Activated B cell treated with CpG ODN at 0.5 μM for 24 hours (primary cell): ENCODE measurements around the gene RP2. TPM values are rescaled to one million over a fixed set of nuclear protein-coding genes. Genes with fewer than 3 reads are reported as not detected.
A peak's percentile ranks its signal among the peaks of the same experiment; 100 is the strongest.

Experiments
- ATAC-seq: fragments of 200-7000 bp; cut with Tn5 transposase; one replicate; pipeline ENCODE4 v1.10.0; 2021; ENCODE audit warnings: low read depth, mild to moderate bottlenecking, moderate library complexity
- CTCF ChIA-PET: fragments of 350-600 bp; sonication (Branson Sonifier 250); formaldehyde crosslinking; loops from one replicate; lab custom pipeline; 2021; ENCODE audit warnings: antibody characterized with exemption; lab: Charles Lee
- POLR2A ChIA-PET: fragments of 350-600 bp; sonication (Branson Sonifier 250); formaldehyde crosslinking; loops from one replicate; lab custom pipeline; 2021; ENCODE audit warnings: antibody characterized with exemption; lab: Charles Lee
- DNase-seq: peaks from one replicate; pipeline ENCODE4 v3.0.0; 2022
- H3K27ac Mint-ChIP-seq: one replicate; pipeline ENCODE4 v1.8.0; 2020; ENCODE audit warnings: mixed read lengths
- H3K27me3 Mint-ChIP-seq: one replicate; pipeline ENCODE4 v1.8.0; 2021; ENCODE audit warnings: mixed read lengths
- H3K36me3 Mint-ChIP-seq: one replicate; pipeline ENCODE4 v1.8.0; 2021; ENCODE audit warnings: low read depth, mixed read lengths
- H3K4me1 Mint-ChIP-seq: one replicate; pipeline ENCODE4 v1.8.0; 2021; ENCODE audit warnings: mixed read lengths
- H3K4me3 Mint-ChIP-seq: one replicate; pipeline ENCODE4 v1.8.0; 2020; ENCODE audit warnings: mild to moderate bottlenecking, mixed read lengths
- H3K9me3 Mint-ChIP-seq: one replicate; pipeline ENCODE4 v1.8.0; 2020; ENCODE audit warnings: mixed read lengths
- CTCF ChIP-seq: fragments of 200-600 bp; IDR thresholded peaks from one replicate; pipeline ENCODE4 v1.8.0; 2022; ENCODE audit warnings: antibody characterized with exemption, mild to moderate bottlenecking
- intact Hi-C: fragments of 100-400 bp; cut with micrococcal nuclease; formaldehyde crosslinking; loops from one replicate; pipeline ENCODE4 v1.15.1; 2024
- total RNA-seq: library from RNA; stranded (reverse); gene quantifications from 2 replicates; pipeline ENCODE4 v1.2.3, GENCODE V29; 2022

Gene RP2
- total RNA-seq, 1 donor from 2014 or later: 11.3 TPM

GRCh38 chrX:46793386-46794143 is 43.3 kb upstream of the RP2 start:
- Mint-ChIP-seq H3K9me3 (no peaks in the 10 kb centered on the region), H3K27me3 (no peaks in the 10 kb centered on the region), H3K4me3 (peak overlapping the region; percentile 11), H3K36me3 (no peaks in the 10 kb centered on the region), H3K27ac (peak overlapping the region; percentile 72), H3K4me1 (peaks cover 20% of the 10 kb centered on the region)
- DNase-seq: no peak
- ATAC-seq: no peak
- POLR2A ChIA-PET: no interaction called here
- CTCF ChIA-PET: no interaction called here
- TF ChIP-seq CTCF: no peak
- intact Hi-C loops: no loop called here

DNA sequence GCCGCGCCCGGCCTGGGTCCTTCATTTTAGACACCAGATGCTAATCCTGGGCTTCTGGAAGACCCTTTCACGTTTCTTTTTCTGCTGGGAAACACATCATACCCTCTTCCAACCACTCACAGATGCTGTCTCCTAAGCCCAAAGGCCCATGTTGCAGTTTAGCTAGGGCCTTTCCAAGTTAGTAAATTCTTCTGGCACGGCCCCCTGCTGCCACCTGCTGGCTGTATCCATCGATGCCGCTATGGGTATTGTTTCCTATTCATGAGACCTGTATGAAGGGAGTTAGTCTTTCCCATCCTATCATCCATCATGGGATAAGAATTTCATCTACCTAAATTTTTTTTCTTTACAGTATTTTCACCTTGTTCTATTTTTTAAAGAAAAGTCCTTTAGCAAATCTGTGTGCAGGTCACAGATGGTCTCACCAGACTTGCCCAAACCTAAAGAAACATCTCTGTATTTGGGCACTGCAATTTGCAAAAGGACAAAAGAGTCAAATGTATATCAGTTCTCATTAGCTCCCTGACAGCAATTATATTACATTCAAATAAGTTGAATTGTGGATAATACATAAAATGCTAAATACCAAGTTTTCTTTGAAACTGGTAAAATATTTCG is 40.2 kb upstream of the RP2 start:
- peak; percentile 61 for DNase-seq
- ChIA-PET CTCF (interaction anchor here (0.8 to 2.2 kb wide), 14 partner anchors 36 to 416 kb away, joined by 3 to 26 read pairs (median 4); partner anchors contain the start of gene SLC9A7), POLR2A (interaction anchor here (0.8 to 1.6 kb wide), 4 partner anchors 37 to 242 kb away, joined by 3 to 6 read pairs (median 5); partner anchors contain the start of gene RP2)
- no peaks in the 10 kb centered on the region for H3K36me3 Mint-ChIP-seq
- intact Hi-C loops: loop anchor here (1.0 to 2.0 kb wide), 4 partner anchors 37 to 241 kb away; partner anchors contain the start of gene SLC9A7
- H3K27me3 Mint-ChIP-seq: no peaks in the 10 kb centered on the region
- H3K27ac Mint-ChIP-seq: no peak overlapping the region
- no peak for TF ChIP-seq CTCF
- H3K4me3 Mint-ChIP-seq: no peak overlapping the region
- H3K9me3 Mint-ChIP-seq: no peaks in the 10 kb centered on the region
- ATAC-seq: peak; percentile 80
- H3K4me1 Mint-ChIP-seq: peaks cover 20% of the 10 kb centered on the region

GRCh38 chrX:46803140-46803539 is 33.7 kb upstream of the RP2 start:
- no peak overlapping the region for H3K4me3 Mint-ChIP-seq
- H3K4me1 Mint-ChIP-seq: no peaks in the 10 kb centered on the region
- H3K27ac Mint-ChIP-seq: no peak overlapping the region
- H3K36me3 Mint-ChIP-seq: no peaks in the 10 kb centered on the region
- H3K27me3 Mint-ChIP-seq: no peaks in the 10 kb centered on the region
- TF ChIP-seq CTCF: no peak
- no peak for ATAC-seq
- CTCF ChIA-PET: no interaction called here
- H3K9me3 Mint-ChIP-seq: no peaks in the 10 kb centered on the region
- DNase-seq: no peak
- intact Hi-C loops: loop anchor here (5.0 kb wide), 2 partner anchors 229 to 289 kb away; no protein-coding TSS in a partner anchor
- POLR2A ChIA-PET: no interaction called here

DNA sequence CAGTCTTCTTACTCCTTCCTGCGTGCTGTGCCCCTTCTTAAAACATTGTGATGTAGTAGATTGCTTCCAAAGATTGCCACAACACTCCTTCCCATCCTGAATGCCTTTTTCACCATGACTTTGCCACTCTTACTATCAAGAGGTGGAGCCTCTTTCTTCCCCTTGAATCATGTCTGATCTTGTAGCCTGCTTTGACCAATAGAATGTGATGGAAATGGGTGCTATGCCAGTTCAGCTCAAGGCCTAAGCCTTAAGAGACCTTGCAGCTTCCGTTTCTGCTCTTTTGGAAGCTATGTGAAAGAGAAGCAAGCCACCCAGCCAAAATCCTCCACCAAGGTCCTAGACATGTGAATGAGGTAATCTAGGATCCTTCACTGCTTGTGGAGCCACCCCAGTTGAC is 31.6 kb upstream of the RP2 start:
- DNase-seq: no peak
- Mint-ChIP-seq H3K27me3 (no peaks in the 10 kb centered on the region), H3K4me1 (no peaks in the 10 kb centered on the region), H3K9me3 (no peaks in the 10 kb centered on the region), H3K36me3 (no peaks in the 10 kb centered on the region), H3K4me3 (no peak overlapping the region), H3K27ac (no peak overlapping the region)
- ChIA-PET CTCF (no interaction called here), POLR2A (no interaction called here)
- TF ChIP-seq CTCF: no peak
- intact Hi-C loops: no loop called here
- ATAC-seq: no peak

GRCh38 chrX:46811121-46811520 is 25.7 kb upstream of the RP2 start:
- POLR2A ChIA-PET: no interaction called here
- intact Hi-C loops: no loop called here

More at GRCh38 chrX:46811121-46811520, 25.7 kb upstream of the RP2 start:
- H3K4me1 Mint-ChIP-seq: no peaks in the 10 kb centered on the region
- no peaks in the 10 kb centered on the region for H3K27me3 Mint-ChIP-seq
- H3K27ac Mint-ChIP-seq: no peak overlapping the region
- no peak for DNase-seq
- no peak for ATAC-seq
- no peak overlapping the region for H3K4me3 Mint-ChIP-seq
- CTCF ChIA-PET: no interaction called here
- TF ChIP-seq CTCF: no peak
- H3K36me3 Mint-ChIP-seq: no peaks in the 10 kb centered on the region
- H3K9me3 Mint-ChIP-seq: no peaks in the 10 kb centered on the region
